Measurements from ENCODE around the gene PROX2.

PROX2 gene

DNA sequence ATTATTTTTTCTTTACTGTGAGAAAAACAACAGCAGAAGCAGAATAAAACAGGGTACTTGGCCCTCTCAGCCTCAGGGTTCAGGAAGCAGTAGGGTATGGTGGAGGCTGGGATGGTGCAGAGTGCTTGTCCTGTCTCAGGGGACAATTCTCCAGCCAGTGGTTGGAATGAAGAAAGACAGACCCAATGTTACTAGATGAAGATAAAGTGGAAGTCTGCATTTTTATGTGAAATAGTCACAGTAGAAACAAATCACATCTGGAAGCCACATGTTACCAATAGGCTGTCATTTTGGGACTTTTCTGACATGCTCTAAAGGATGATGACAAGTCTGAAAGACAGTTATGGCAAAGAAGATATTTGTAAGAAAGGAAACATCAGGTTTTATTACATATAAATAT is 32.3 kb downstream of the PROX2 start:
- no peak for DNase-seq (ENCODE audit: low spot score)

DNA sequence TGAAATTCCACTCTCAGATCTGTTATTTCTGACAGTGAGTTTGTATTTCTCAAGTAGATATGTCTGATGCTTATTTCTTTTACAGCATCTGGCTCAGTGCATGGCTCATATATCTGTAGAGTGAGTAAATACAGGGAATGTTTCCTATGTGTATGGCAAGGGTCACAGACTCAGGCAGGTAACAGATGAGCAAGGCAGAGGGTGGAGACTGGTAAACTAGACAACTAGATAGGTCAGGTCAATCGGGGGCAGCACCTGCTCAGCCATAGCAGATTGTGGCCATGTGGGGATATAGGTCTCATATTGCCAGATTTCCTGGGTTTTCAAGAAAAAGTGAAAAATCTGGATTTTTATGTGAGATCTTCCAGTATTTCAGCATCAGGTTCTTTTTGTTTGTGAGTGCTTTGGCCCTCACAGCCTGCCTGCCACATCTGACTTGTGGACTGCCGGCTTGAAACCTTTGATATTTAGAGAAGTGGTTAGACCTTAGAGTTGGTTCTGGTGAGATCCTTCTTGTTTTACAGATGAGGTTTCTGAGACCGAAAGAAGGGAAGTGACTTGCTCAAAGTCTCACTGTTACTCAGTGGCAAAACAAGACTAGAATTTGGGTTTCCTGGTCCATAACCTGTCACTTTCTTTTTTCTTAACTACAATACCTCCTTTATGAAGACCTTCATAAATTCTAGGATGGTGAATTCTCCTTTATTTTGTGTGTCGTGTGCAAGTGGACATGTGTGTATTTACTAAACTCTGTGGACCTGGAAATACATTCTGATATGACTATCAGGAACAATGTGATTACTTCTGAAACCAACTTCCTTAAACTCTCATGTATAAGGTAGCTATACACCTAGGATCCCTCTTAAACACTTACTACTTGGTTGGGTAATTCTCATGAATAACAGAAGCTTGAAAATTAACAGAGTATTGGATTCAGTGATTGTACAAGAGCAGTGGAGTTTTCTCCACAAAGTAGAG is 34.4 kb downstream of the PROX2 start:
- no peak for DNase-seq (ENCODE audit: low spot score)

DNA sequence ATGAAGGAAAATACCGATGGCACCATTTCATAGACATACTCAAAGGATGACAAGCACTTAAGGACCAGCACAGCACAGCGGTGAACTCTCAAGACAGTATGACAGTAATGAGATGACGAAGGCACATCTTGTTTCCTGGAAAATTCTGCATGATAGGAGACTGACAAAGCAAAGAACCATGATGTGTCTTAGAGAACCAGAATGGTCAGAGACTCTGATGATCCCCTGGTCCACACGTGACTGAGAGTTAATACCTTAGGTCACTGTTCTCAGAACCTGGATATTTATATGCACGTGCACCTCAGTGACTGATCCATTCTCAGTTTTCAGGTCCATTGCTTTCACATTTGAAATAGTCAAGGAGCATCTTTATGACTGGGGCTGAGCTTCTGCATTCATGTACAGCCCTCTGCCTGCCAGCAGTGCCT is 35.3 kb downstream of the PROX2 start:
- no peak for DNase-seq (ENCODE audit: low spot score)

DNA sequence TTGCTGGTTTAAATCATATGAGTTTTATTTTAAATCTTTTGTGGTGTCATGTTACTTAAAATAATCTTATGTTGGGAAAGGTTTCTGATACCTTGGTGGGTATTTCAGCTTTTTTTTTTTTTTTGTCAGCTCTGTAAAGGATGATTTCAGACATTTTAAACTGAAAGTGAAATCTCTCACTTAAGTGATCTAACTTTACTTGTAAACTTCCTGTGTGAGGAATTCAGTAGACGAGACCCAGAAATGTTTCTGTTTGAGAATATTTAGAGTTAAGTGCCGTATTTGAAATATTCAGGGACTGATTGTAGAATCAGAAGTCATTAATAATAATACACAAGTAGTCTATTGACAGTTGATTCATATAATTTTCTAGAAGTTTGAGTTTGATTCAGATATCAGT is 37.8 kb downstream of the PROX2 start:
- no peak for DNase-seq (ENCODE audit: low spot score)

DNA sequence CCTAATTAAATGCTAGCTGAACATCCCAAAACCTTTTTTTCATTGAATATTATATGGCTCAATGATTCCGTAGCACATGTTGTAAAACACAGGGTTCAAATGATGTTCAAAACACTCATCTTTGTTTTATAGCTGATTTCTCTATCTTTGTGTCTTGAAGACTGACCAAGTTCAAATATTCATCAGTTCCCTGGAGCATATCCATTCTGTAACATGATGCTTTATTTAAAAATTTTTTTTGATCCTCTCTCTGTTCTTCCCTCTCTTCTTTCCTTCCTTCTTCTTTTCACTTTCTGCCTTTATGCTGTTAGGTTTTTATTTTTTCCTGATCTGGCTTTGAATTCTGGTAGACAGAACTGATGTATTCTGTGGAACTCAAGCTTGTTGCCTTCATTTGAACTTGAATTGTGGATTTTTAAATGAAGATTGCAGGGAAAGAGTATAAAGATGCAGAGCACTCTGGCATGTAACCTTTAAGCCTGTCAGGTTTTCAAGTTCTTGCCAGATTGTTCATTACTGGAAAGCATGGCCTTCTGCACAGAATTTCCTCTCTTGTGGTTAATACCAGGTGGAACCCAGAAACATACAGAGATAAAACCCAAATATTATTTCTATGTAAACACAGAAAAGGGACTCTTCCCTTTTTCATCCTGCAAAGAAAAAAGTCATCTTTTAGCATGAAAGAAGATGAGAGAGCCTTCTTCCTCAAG is 39.5 kb downstream of the PROX2 start:
- no peak for DNase-seq (ENCODE audit: low spot score)

DNA sequence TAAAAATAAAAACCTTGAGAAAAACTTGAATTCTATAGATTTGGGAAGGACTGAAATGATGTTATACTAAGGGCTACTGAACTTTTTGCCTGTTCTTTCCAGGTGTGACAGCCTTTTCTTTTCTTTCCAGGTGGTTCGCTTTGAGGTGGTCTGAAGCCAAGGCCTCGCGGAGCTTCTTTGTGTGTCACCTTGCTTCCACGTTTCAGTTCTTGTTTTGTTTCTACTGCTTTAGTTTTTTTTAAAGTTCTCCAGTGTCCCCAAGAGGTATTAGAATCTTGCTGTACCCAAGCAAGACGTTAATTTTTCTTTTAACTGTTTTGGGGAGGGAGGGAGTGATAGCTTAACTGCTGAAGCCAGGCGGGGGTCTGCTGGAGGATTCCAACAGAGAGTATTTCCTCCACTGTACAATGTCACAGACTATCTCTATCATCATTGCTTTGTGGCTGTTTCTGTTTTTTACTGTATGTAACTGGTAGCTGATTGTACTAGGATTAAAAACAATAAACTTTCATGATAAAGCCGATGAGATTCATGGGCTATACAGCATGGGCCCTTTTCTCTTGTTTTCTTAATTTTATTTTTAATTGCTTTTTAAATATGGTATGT is 40.2 kb downstream of the PROX2 start:
- DNase-seq (ENCODE audit: low spot score) = no peak

DNA sequence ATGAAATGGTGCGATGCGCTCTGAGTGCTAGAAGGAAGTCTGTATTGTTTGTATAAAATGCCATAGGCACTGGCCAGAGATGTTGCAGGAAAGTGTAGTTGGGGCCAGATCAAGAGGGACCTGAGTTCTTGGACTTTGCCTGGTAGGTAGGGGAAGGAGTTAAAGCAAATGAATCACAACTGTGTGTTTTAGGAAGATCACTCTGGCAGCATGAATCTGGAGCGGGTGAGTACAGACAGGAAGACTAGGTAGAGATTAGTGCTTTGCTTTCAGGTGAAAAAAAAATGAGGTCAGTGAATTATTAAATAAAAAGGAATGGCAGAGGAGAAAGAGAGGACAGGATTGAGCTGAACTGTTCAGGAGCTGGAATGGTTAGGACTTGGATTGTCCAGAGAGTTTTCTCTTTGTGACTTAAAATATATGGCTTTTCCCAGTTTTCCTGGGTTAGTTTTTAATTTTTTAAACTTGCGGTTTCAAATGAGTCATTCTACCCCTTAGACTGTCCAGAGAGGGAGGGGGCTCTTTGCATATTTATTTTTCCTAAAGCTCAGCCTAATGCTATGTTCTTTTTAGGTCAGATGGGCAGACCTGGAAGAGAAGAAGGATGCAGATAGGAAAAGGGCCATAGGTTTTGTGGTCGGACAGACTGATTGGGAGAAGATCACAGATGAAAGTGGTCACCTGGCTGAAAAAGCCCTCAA is 41.1 kb downstream of the PROX2 start:
- peak; percentile 71 for DNase-seq (ENCODE audit: low spot score)

DNA sequence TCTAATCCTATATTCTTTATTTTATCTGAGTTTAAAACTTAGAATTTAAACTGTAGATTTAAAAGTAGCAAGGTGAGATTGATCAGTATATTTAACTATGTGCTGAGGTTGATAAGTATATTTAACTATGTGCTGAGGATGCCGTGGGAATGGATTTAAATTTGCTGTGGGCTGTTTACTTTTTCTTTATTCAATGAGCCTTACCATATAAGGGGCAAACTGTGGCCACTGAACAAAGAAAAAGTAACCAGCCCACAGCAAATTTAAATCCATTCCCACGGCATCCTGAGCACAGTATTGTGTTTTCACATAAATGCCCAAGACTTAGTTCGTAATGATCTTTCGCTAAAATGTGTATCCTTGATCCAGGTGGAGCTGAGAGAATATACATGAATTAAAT is 43.1 kb downstream of the PROX2 start:
- DNase-seq (ENCODE audit: low spot score) = no peak

DNA sequence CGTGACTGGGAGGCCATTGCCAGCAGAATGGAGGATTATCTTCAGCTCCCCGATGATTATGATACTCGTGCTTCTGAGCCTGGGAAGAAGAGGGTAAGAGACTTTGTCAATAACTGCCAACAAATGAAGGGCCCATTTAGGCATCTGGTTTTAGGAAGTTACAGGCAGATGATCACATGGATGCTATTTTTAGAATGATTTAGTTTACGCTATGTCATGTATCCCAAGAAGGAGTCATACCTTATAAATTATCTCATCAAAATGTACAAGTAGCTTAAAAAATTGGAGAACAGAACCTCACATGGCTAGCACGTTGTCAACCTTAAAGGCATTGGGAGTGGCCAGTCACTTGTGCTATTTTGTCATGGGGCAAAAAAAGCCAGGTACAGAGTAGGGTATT is 46.7 kb downstream of the PROX2 start:
- DNase-seq (ENCODE audit: low spot score) = no peak

DNA sequence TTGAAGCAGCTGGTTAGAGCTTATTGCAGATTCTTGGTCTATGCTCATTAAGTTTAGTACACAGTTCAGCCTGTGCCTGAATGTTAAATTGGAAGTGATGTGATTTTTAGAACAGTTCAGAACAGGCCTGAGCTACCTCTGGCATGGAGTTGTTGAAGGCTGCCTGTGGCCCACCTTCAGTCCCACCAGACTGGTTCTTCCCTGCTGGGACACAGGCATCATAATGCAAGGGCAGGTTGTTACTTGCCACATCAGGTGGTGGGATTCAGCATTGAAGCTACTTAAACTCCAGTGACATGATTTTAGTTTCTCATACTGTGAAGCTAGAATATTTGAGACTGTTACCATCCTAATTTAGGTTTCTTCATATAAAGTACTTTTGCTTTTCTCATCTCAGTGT is 49.4 kb downstream of the PROX2 start:
- DNase-seq (ENCODE audit: low spot score) = no peak

Data from kidney tubule cell (primary cell).